ENCODE results near the gene PAX5. TPM values are rescaled to one million over a fixed set of nuclear protein-coding genes. Genes with fewer than 3 reads are reported as not detected.

The PAX5 gene
- total RNA-seq, 1 experiment from 2014 or later = 6.6 TPM

- H3K4me1 Mint-ChIP-seq = peaks cover 43% of the 10 kb centered on the region
- ChIA-PET CTCF (interaction anchor here (0.7 to 4.3 kb wide), 5 partner anchors 12 to 162 kb away, joined by 3 to 20 read pairs (median 5); no protein-coding TSS in a partner anchor), POLR2A (no interaction called here)
- no peak overlapping the region for H3K4me3 Mint-ChIP-seq
- ATAC-seq = peak; percentile 89
- H3K27me3 Mint-ChIP-seq (ENCODE audit: low read depth) = no peaks in the 10 kb centered on the region
- no peaks in the 10 kb centered on the region for H3K36me3 Mint-ChIP-seq
- no peaks in the 10 kb centered on the region for H3K9me3 Mint-ChIP-seq
- no peak overlapping the region for H3K27ac Mint-ChIP-seq
- peak; percentile 49 for DNase-seq (ENCODE audit: low spot score)
- TF ChIP-seq NR1H2 (CRISPR knock-in tag; IDR thresholded peaks at IDR 0.05) = no peak
- TF ChIP-seq AR (CRISPR knock-in tag; IDR thresholded peaks at IDR 0.05) = no peak
- TF ChIP-seq ZNF232 (CRISPR knock-in tag; IDR thresholded peaks at IDR 0.05) = no peak
- TF ChIP-seq MLX (CRISPR knock-in tag; IDR thresholded peaks at IDR 0.05) = no peak
- TF ChIP-seq ZNF281 (CRISPR knock-in tag; IDR thresholded peaks at IDR 0.05) = no peak
- TF ChIP-seq SMAD4 (CRISPR knock-in tag; IDR thresholded peaks at IDR 0.05) = no peak
- TF ChIP-seq GRHL2 (CRISPR knock-in tag; IDR thresholded peaks at IDR 0.05; ENCODE audit: insufficient replicate concordance, severe bottlenecking) = no peak
- TF ChIP-seq STAT6 (CRISPR knock-in tag; conservative IDR thresholded peaks at IDR 0.05; ENCODE audit: low read depth) = no peak
- TF ChIP-seq PREB (CRISPR knock-in tag; IDR thresholded peaks at IDR 0.05; ENCODE audit: borderline replicate concordance) = no peak
- no peak for TF ChIP-seq PRDM15 (CRISPR knock-in tag; IDR thresholded peaks at IDR 0.05)
- TF ChIP-seq FOXJ3 (CRISPR knock-in tag; IDR thresholded peaks at IDR 0.05; ENCODE audit: borderline replicate concordance) = no peak
- TF ChIP-seq ERG (CRISPR knock-in tag; IDR thresholded peaks at IDR 0.05) = no peak
- TF ChIP-seq ZSCAN18 (CRISPR knock-in tag; IDR thresholded peaks at IDR 0.05) = no peak
- no peak for TF ChIP-seq ZNF263 (CRISPR knock-in tag; IDR thresholded peaks at IDR 0.05; ENCODE audit: low read depth)
- no peak for TF ChIP-seq AFF4 (CRISPR knock-in tag; IDR thresholded peaks at IDR 0.05; ENCODE audit: borderline replicate concordance)
- TF ChIP-seq CBFB (CRISPR knock-in tag; IDR thresholded peaks at IDR 0.05; ENCODE audit: low read depth) = no peak
Observed at GRCh38 chr9:36833954-36834353, 200.1 kb downstream of the PAX5 start.

All from WTC11 (cell line).